ENCODE measurements around the gene CFAP206. TPM values are rescaled to one million over a fixed set of nuclear protein-coding genes. Genes with fewer than 3 reads are reported as not detected.

CFAP206 gene
- polyA plus RNA-seq, 2 of the 4 experiments (the other 2 are of a cell fraction), result 0.63 to 1.4 TPM

- H3K4me3 ChIP-seq, result no peak overlapping the region
- TF ChIP-seq PHF8 (IDR thresholded peaks at IDR 0.05; ENCODE audit: borderline replicate concordance, low read depth) (no peak), ZC3H11A (IDR thresholded peaks at IDR 0.05) (no peak), ZFP36 (IDR thresholded peaks at IDR 0.05; ENCODE audit: borderline replicate concordance, partially characterized antibody) (no peak), CTCF (IDR thresholded peaks at IDR 0.05) (no peak), PBX3 (IDR thresholded peaks at IDR 0.05) (no peak), ELK1 (IDR thresholded peaks at IDR 0.05; ENCODE audit: low read depth, low read length) (no peak), GATA3 (IDR thresholded peaks at IDR 0.05; ENCODE audit: borderline replicate concordance) (no peak), JUNB (IDR thresholded peaks at IDR 0.05) (no peak), ESRRA (IDR thresholded peaks at IDR 0.05; ENCODE audit: borderline replicate concordance, low read length) (no peak), CEBPB (IDR thresholded peaks at IDR 0.05) (no peak), BHLHE40 (IDR thresholded peaks at IDR 0.05; ENCODE audit: low read depth, low read length) (no peak), BCL3 (IDR thresholded peaks at IDR 0.05) (no peak), TP53 (CRISPR knock-in tag; IDR thresholded peaks at IDR 0.05) (no peak), KDM1A (IDR thresholded peaks at IDR 0.05; ENCODE audit: low read depth) (no peak), HOXA7 (CRISPR knock-in tag; IDR thresholded peaks at IDR 0.05) (no peak), FOSB (CRISPR knock-in tag; IDR thresholded peaks at IDR 0.05) (no peak), CBX2 (IDR thresholded peaks at IDR 0.05; ENCODE audit: borderline replicate concordance, low read depth) (no peak)
- ChIA-PET POLR2A (no interaction called here), CTCF (interaction anchor here (0.9 kb wide), 1 partner anchor 75 kb away, joined by 3 read pairs; the partner anchor contains the start of gene SMIM8)
- no peak overlapping the region for H3K4me2 ChIP-seq
- 66% methylated on average over 10 of the region's 10 CpGs for WGBS (ENCODE audit: missing lambda C conversion rate)
- no peaks in the 10 kb centered on the region for H3K9me3 ChIP-seq
- H3K4me1 ChIP-seq, result no peaks in the 10 kb centered on the region
- FAIRE-seq (no peak), ATAC-seq (no peak), DNase-seq (ENCODE audit: low read depth in 1 of 2, low spot score in 1 of 2) (no peak)
- no peak overlapping the region for H3K27ac ChIP-seq
Observed at GRCh38 chr6:87396595-87397392, 11.0 kb upstream of the CFAP206 start.

GRCh38 chr6:87397656-87398055 lies 10.1 kb upstream of the CFAP206 start:
- WGBS (ENCODE audit: missing lambda C conversion rate), result 20% methylated on average over 1 of the region's 1 CpG
- Histone ChIP-seq H3K4me3 (no peak overlapping the region), H3K9me3 (no peaks in the 10 kb centered on the region), H3K4me2 (no peak overlapping the region), H3K27ac (no peak overlapping the region), H3K4me1 (no peaks in the 10 kb centered on the region)
- TF ChIP-seq PHF8 (IDR thresholded peaks at IDR 0.05; ENCODE audit: borderline replicate concordance, low read depth) (no peak), FOSL2 (IDR thresholded peaks at IDR 0.05) (no peak), FOSL2 (CRISPR knock-in tag; IDR thresholded peaks at IDR 0.05) (no peak), ZFP36 (IDR thresholded peaks at IDR 0.05; ENCODE audit: borderline replicate concordance, partially characterized antibody) (no peak), PBX3 (IDR thresholded peaks at IDR 0.05) (no peak), USF2 (IDR thresholded peaks at IDR 0.05) (no peak), ELK1 (IDR thresholded peaks at IDR 0.05; ENCODE audit: low read depth, low read length) (no peak)
- CTCF ChIA-PET, result interaction anchor here (0.8 kb wide), 1 partner anchor 73 kb away, joined by 4 read pairs; no protein-coding TSS in a partner anchor
- FAIRE-seq, result no peak
- ATAC-seq, result no peak
- no peak for DNase-seq (ENCODE audit: low read depth in 1 of 2, low spot score in 1 of 2)
- POLR2A ChIA-PET, result no interaction called here

Data from A549 (cell line).